ENCODE measurements around the gene FZD10.

The FZD10 gene

GRCh38 chr12:130119241-130119861 lies 42.9 kb upstream of the FZD10 start:
- no peak for TF ChIP-seq CTCF (IDR thresholded peaks at IDR 0.05)

- TF ChIP-seq CTCF (IDR thresholded peaks at IDR 0.05): no peak
Observed at GRCh38 chr12:130120012-130120805, 42.1 kb upstream of the FZD10 start.

- no peak for TF ChIP-seq CTCF (IDR thresholded peaks at IDR 0.05)
Observed at GRCh38 chr12:130121226-130122000, 40.9 kb upstream of the FZD10 start.

GRCh38 chr12:130122356-130122755 lies 39.9 kb upstream of the FZD10 start:
- no peak for TF ChIP-seq CTCF (IDR thresholded peaks at IDR 0.05)

GRCh38 chr12:130124106-130124505 lies 38.2 kb upstream of the FZD10 start:
- TF ChIP-seq CTCF (IDR thresholded peaks at IDR 0.05): no peak

GRCh38 chr12:130124605-130125244 lies 37.5 kb upstream of the FZD10 start:
- TF ChIP-seq CTCF (IDR thresholded peaks at IDR 0.05): no peak

- no peak for TF ChIP-seq CTCF (IDR thresholded peaks at IDR 0.05)
Observed at GRCh38 chr12:130126023-130126432, 36.2 kb upstream of the FZD10 start.
